Placental epithelial cell (primary cell): ENCODE data around the gene PRH1. TPM values are rescaled to one million over a fixed set of nuclear protein-coding genes. Genes with fewer than 3 reads are reported as not detected.

Experiments used
- small RNA-seq: library from RNA; depleted of rRNA; stranded (forward); fragments of <200 nt; gene quantifications from one replicate; pipeline ENCODE3, GENCODE V24; 2012
- total RNA-seq: library from RNA; depleted of rRNA; stranded (reverse); fragments of >200 nt; gene quantifications from 2 replicates; pipeline ENCODE4 v1.2.3, GENCODE V29; 2012

PRH1 gene
- 21.8 and 24.3 TPM in 2 replicates for total RNA-seq

GRCh38 chr12:10884086-10884725 is at the start of gene PRH1:
Gene PRH1, minus strand, starts transcription at chr12:10884255. Its CDS starts 38 bp downstream, at chr12:10884217.

GRCh38 chr12:10928746-10929286 is 44.8 kb upstream of the PRH1 start, which contains the start of gene PRH2:
Gene PRH2, plus strand, starts transcription at chr12:10929236. Its CDS starts 38 bp downstream, at chr12:10929274.

GRCh38 chr12:10909462-10909861 is 25.4 kb upstream of the PRH1 start, which contains the start of gene TAS2R13:
Gene TAS2R13, minus strand, starts transcription at chr12:10909562. Its CDS starts 264 bp downstream, at chr12:10909298.

GRCh38 chr12:10849425-10849878 is 34.6 kb downstream of the PRH1 start, which contains the start of gene PRR4:
Gene PRR4, minus strand, starts transcription at chr12:10849475. Its CDS starts 38 bp downstream, at chr12:10849437.

Small RNA genes lying within 50 kb of the gene (small RNA-seq; reads per million reads assigned to genes)
- gene PRR4, result not detected

Other genes with a start within 250 kb of the PRH1 start
- gene STYK1, start 210.2 kb downstream of the PRH1 start, total RNA-seq, result 22.0 and 31.2 TPM in 2 replicates
- 177 and 242 TPM in 2 replicates for gene YBX3, start 160.9 kb downstream of the PRH1 start, total RNA-seq
- gene TAS2R7, start 81.6 kb downstream of the PRH1 start, total RNA-seq, result 0.39 TPM in 1 of 2 replicates, not detected in the other
- not detected in 2 replicates for gene TAS2R8, start 77.0 kb downstream of the PRH1 start, total RNA-seq
- not detected in 2 replicates for gene TAS2R9, start 74.1 kb downstream of the PRH1 start, total RNA-seq
- gene TAS2R10, start 57.9 kb downstream of the PRH1 start, total RNA-seq, result 0.33 and 1.6 TPM in 2 replicates
- 0.98 and 3.5 TPM in 2 replicates for gene PRR4, start 34.8 kb downstream of the PRH1 start, total RNA-seq
- 1.5 and 2.0 TPM in 2 replicates for gene TAS2R13, start 25.3 kb upstream of the PRH1 start, total RNA-seq
- gene PRH2, start 45.0 kb upstream of the PRH1 start, total RNA-seq, result 1.1 and 1.2 TPM in 2 replicates
- 2.5 and 2.7 TPM in 2 replicates for gene TAS2R14, start 55.0 kb upstream of the PRH1 start, total RNA-seq
- 3.1 and 4.1 TPM in 2 replicates for gene TAS2R50, start 102.7 kb upstream of the PRH1 start, total RNA-seq
- gene TAS2R20, start 114.0 kb upstream of the PRH1 start, total RNA-seq, result 2.7 and 4.1 TPM in 2 replicates
- 4.7 and 6.2 TPM in 2 replicates for gene TAS2R19, start 138.4 kb upstream of the PRH1 start, total RNA-seq
- 3.1 and 7.1 TPM in 2 replicates for gene TAS2R31, start 147.2 kb upstream of the PRH1 start, total RNA-seq
- 2.5 and 2.7 TPM in 2 replicates for gene TAS2R46, start 178.0 kb upstream of the PRH1 start, total RNA-seq
- 2.0 and 2.4 TPM in 2 replicates for gene TAS2R43, start 208.1 kb upstream of the PRH1 start, total RNA-seq